CD4-positive, alpha-beta T cell (primary cell): Measurements from ENCODE around the gene TLL1. TPM values are rescaled to one million over a fixed set of nuclear protein-coding genes. Genes with fewer than 3 reads are reported as not detected.

ENCODE experiments used
- ATAC-seq: fragments of 200-7000 bp; cut with Tn5 transposase; one replicate; pipeline ENCODE4 v1.10.0; 2022; ENCODE audit warnings: mild to moderate bottlenecking; ENCODE audit not compliant: poor library complexity
- CTCF ChIA-PET: fragments of 350-600 bp; sonication (Branson Sonifier 250); formaldehyde crosslinking; loops from one replicate; lab custom pipeline; 2021; ENCODE audit warnings: antibody characterized with exemption, inconsistent platforms; lab: Charles Lee
- POLR2A ChIA-PET: fragments of 350-600 bp; sonication (Branson Sonifier 250); formaldehyde crosslinking; loops from one replicate; lab custom pipeline; 2021; ENCODE audit warnings: antibody characterized with exemption, inconsistent platforms; lab: Charles Lee
- DNase-seq, 14 experiments: peaks; one replicate each; pipeline ENCODE4 v3.0.0-alpha.2; 2013 to 2020; ENCODE audit warnings: mixed read lengths in 2 of 14
- H3K27ac ChIP-seq, 2 donors: one replicate each; pipeline versions ENCODE4 v1.5.1 to v1.7.0; 2013; ENCODE audit warnings: low read length in 2 of 2, low read depth in 1 of 2, mild to moderate bottlenecking in 1 of 2
- H3K27me3 ChIP-seq, 2 experiments: 1 replicate in 1 of 2; 2 replicates in 1 of 2; pipeline versions ENCODE4 v1.6.1 to v1.7.0; 2013; ENCODE audit warnings: low read length in 2 of 2, control low read depth in 1 of 2, mild to moderate bottlenecking in 1 of 2, moderate library complexity in 1 of 2; ENCODE audit not compliant: insufficient read depth in 2 of 2, control insufficient read depth in 1 of 2
- H3K36me3 ChIP-seq: one replicate; pipeline ENCODE4 v1.6.1; 2013; ENCODE audit warnings: low read length, control low read depth; ENCODE audit not compliant: insufficient read depth
- H3K4me1 ChIP-seq: one replicate; pipeline ENCODE4 v1.6.1; 2013; ENCODE audit warnings: low read length, control low read depth; ENCODE audit not compliant: insufficient read depth
- H3K4me3 ChIP-seq: one replicate; pipeline ENCODE4 v1.5.1; 2013; ENCODE audit warnings: mild to moderate bottlenecking, low read length, moderate library complexity
- H3K9me3 ChIP-seq, 2 experiments: 1 replicate in 1 of 2; 2 replicates in 1 of 2; pipeline versions ENCODE4 v1.6.1 to v1.7.0; 2013; ENCODE audit warnings: low read length in 2 of 2, mild to moderate bottlenecking in 2 of 2, control low read depth in 1 of 2, moderate library complexity in 1 of 2; ENCODE audit not compliant: control insufficient read depth in 1 of 2, insufficient read depth in 1 of 2
- H3K27ac Mint-ChIP-seq: one replicate; pipeline ENCODE4 v1.8.0; 2020; ENCODE audit warnings: mixed read lengths
- H3K27me3 Mint-ChIP-seq: one replicate; pipeline ENCODE4 v1.8.0; 2021; ENCODE audit warnings: mixed read lengths
- H3K36me3 Mint-ChIP-seq: one replicate; pipeline ENCODE4 v1.8.0; 2021; ENCODE audit warnings: low read depth, mixed read lengths
- H3K4me1 Mint-ChIP-seq: one replicate; pipeline ENCODE4 v1.8.0; 2021; ENCODE audit warnings: low read depth, mixed read lengths
- H3K4me3 Mint-ChIP-seq: one replicate; pipeline ENCODE4 v1.8.0; 2020; ENCODE audit warnings: mild to moderate bottlenecking, mixed read lengths
- H3K9me3 Mint-ChIP-seq: one replicate; pipeline ENCODE4 v1.8.0; 2020; ENCODE audit warnings: mixed read lengths
- CTCF ChIP-seq: fragments of 200-600 bp; IDR thresholded peaks from one replicate; pipeline ENCODE4 v1.8.0; 2022; ENCODE audit warnings: antibody characterized with exemption, mild to moderate bottlenecking
- intact Hi-C, 2 experiments: fragments of 100-400 bp; cut with DNase I in 1 of 2; cut with micrococcal nuclease in 1 of 2; formaldehyde crosslinking; loops; one replicate each; pipeline versions ENCODE4 v1.15.1 to v1.9.0; 2023 to 2025; cut with DNase I, micrococcal nuclease
- total RNA-seq, 174 experiments: library from RNA in 2 of 174; stranded (reverse) in 2 of 174; gene quantifications; one replicate each; pipeline ENCODE4 v1.2.3 and lab custom pipeline; 2021 to 2026

The TLL1 gene
- total RNA-seq, 2 experiments from 2014 or later, result not detected

GRCh38 chr4:165964591-165964990 lies 91.6 kb downstream of the TLL1 start:
- Histone ChIP-seq H3K36me3 (no peaks in the 10 kb centered on the region), H3K9me3 (no peaks in the 10 kb centered on the region), H3K27me3 (no peaks in the 10 kb centered on the region), H3K4me1 (no peaks in the 10 kb centered on the region), H3K27ac (no peak overlapping the region), H3K4me3 (no peak overlapping the region)
- POLR2A ChIA-PET, result no interaction called here
- TF ChIP-seq CTCF, result no peak
- DNase-seq (no peak), ATAC-seq (no peak)
- Mint-ChIP-seq H3K27ac (no peak overlapping the region), H3K4me3 (no peak overlapping the region), H3K27me3 (no peaks in the 10 kb centered on the region), H3K9me3 (peaks cover 18% of the 10 kb centered on the region), H3K36me3 (no peaks in the 10 kb centered on the region), H3K4me1 (no peaks in the 10 kb centered on the region)
- CTCF ChIA-PET, result no interaction called here
- intact Hi-C loops, result no loop called here

DNA sequence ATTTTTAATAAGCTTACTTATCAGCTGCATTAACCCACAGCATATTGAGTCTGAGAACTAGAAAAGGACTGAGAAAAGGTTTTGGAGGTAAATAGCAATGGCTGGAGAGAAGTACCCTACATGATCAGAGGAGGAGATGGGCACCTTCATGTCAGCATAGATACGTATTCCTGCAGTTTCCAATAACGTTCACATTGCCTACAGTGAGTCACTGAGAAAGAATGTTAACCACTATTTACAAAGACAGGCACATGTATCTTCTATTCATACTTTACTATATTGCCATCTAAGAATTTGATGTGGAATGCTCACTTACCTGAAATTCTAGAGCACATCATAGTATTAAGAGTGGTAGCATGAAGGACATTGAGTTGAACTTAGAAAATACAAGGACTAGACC lies 92.5 kb downstream of the TLL1 start:
- H3K9me3 Mint-ChIP-seq, result peaks cover 18% of the 10 kb centered on the region
- H3K4me3 Mint-ChIP-seq, result no peak overlapping the region
- no peaks in the 10 kb centered on the region for H3K4me1 ChIP-seq
- ChIA-PET POLR2A (no interaction called here), CTCF (no interaction called here)
- no peaks in the 10 kb centered on the region for H3K4me1 Mint-ChIP-seq
- H3K27me3 Mint-ChIP-seq, result no peaks in the 10 kb centered on the region
- intact Hi-C loops, result no loop called here
- no peak for TF ChIP-seq CTCF
- H3K4me3 ChIP-seq, result no peak overlapping the region
- no peak for ATAC-seq
- no peak overlapping the region for H3K27ac Mint-ChIP-seq
- DNase-seq, result no peak
- H3K27me3 ChIP-seq, result no peaks in the 10 kb centered on the region
- no peaks in the 10 kb centered on the region for H3K36me3 ChIP-seq
- H3K27ac ChIP-seq, result no peak overlapping the region
- no peaks in the 10 kb centered on the region for H3K36me3 Mint-ChIP-seq
- no peaks in the 10 kb centered on the region for H3K9me3 ChIP-seq

GRCh38 chr4:165966833-165967232 lies 93.8 kb downstream of the TLL1 start:
- CTCF ChIA-PET, result no interaction called here
- Histone ChIP-seq H3K36me3 (no peaks in the 10 kb centered on the region), H3K27ac (no peak overlapping the region), H3K4me3 (no peak overlapping the region), H3K4me1 (no peaks in the 10 kb centered on the region), H3K9me3 (no peaks in the 10 kb centered on the region), H3K27me3 (no peaks in the 10 kb centered on the region)
- TF ChIP-seq CTCF, result no peak
- POLR2A ChIA-PET, result no interaction called here
- Mint-ChIP-seq H3K4me1 (no peaks in the 10 kb centered on the region), H3K27me3 (no peaks in the 10 kb centered on the region), H3K9me3 (peaks cover 14% of the 10 kb centered on the region), H3K27ac (no peak overlapping the region), H3K36me3 (no peaks in the 10 kb centered on the region), H3K4me3 (no peak overlapping the region)
- intact Hi-C loops, result no loop called here
- DNase-seq, result no peak
- no peak for ATAC-seq
